ENCODE measurements around the gene WWOX.
"Not testable (repeated sequence)": the region's sequence is repeated elsewhere in the genome, so short reads cannot be mapped to it uniquely, and the experiment has no call there.

The WWOX gene

GRCh38 chr16:78668393-78668792 is 568.9 kb downstream of the WWOX start:
- no peak for DNase-seq

GRCh38 chr16:78669994-78670393 is 570.5 kb downstream of the WWOX start:
- DNase-seq, result no peak

GRCh38 chr16:78672779-78673556 is 573.5 kb downstream of the WWOX start:
- no peak for DNase-seq

- no peak for DNase-seq
Measured at GRCh38 chr16:78673884-78674283, 574.4 kb downstream of the WWOX start.

GRCh38 chr16:78675312-78675711 is 575.9 kb downstream of the WWOX start:
- DNase-seq, result no peak

GRCh38 chr16:78675951-78676792 is 576.7 kb downstream of the WWOX start:
- no peak for DNase-seq

- no peak for DNase-seq
Measured at GRCh38 chr16:78677181-78677731, 577.8 kb downstream of the WWOX start.

- DNase-seq, result no peak
Measured at GRCh38 chr16:78679546-78679945, 580.1 kb downstream of the WWOX start.

GRCh38 chr16:78681743-78682142 is 582.3 kb downstream of the WWOX start:
- no peak for DNase-seq

- DNase-seq, result no peak
Measured at GRCh38 chr16:78684030-78684611, 584.7 kb downstream of the WWOX start.

GRCh38 chr16:78684655-78685375 is 585.4 kb downstream of the WWOX start:
- DNase-seq, result no peak

- DNase-seq, result no peak
Measured at GRCh38 chr16:78686601-78687000, 587.1 kb downstream of the WWOX start.

GRCh38 chr16:78689028-78689427 is 589.6 kb downstream of the WWOX start:
- no peak for DNase-seq

- no peak for DNase-seq
Measured at GRCh38 chr16:78689536-78689935, 590.1 kb downstream of the WWOX start.

GRCh38 chr16:78690510-78690909 is 591.1 kb downstream of the WWOX start:
- DNase-seq, result no peak

- DNase-seq, result not testable (repeated sequence)
Measured at GRCh38 chr16:78691746-78692145, 592.3 kb downstream of the WWOX start.

- DNase-seq, result no peak
Measured at GRCh38 chr16:78693496-78693895, 594.0 kb downstream of the WWOX start.

- no peak for DNase-seq
Measured at GRCh38 chr16:78694414-78694813, 595.0 kb downstream of the WWOX start.

GRCh38 chr16:78695391-78695790 is 595.9 kb downstream of the WWOX start:
- no peak for DNase-seq

GRCh38 chr16:78696797-78697196 is 597.3 kb downstream of the WWOX start:
- no peak for DNase-seq

- DNase-seq, result no peak
Measured at GRCh38 chr16:78697426-78697825, 598.0 kb downstream of the WWOX start.

GRCh38 chr16:78703936-78704335 is 604.5 kb downstream of the WWOX start:
- DNase-seq, result no peak

GRCh38 chr16:78704416-78704815 is 605.0 kb downstream of the WWOX start:
- no peak for DNase-seq

Measured in effector CD4-positive, alpha-beta T cell (primary cell).